ENCODE data around the gene SMARCC2.

The SMARCC2 gene

DNA sequence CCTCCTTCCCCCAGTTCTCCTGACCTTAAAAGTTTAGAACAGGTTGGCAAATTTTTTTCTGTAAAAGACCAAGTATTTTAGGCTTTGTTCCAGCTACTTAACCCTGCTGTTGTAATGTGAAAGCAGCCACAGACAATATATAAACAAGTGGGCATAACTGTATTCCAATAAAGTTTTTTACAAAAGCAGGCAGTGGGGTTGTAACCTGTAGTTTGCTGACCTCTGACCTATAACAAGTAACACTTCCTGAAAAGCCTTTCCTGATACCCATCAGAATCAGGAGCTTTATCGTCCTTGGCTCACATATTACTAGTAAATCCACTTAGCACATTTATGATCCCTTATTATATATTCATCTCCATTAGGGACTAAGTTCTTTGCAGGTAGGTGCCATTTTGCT, 13.1 kb upstream of the SMARCC2 start (continued):
- no peak for TF ChIP-seq ZNF155 (tag by site-specific recombination; IDR thresholded peaks at IDR 0.05)
- TF ChIP-seq ZNF626 (tag by site-specific recombination; IDR thresholded peaks at IDR 0.05) = no peak
- TF ChIP-seq ZNF184 (tag by site-specific recombination; IDR thresholded peaks at IDR 0.05) = no peak
- TF ChIP-seq ZNF707 (tag by site-specific recombination; IDR thresholded peaks at IDR 0.05) = no peak

DNA sequence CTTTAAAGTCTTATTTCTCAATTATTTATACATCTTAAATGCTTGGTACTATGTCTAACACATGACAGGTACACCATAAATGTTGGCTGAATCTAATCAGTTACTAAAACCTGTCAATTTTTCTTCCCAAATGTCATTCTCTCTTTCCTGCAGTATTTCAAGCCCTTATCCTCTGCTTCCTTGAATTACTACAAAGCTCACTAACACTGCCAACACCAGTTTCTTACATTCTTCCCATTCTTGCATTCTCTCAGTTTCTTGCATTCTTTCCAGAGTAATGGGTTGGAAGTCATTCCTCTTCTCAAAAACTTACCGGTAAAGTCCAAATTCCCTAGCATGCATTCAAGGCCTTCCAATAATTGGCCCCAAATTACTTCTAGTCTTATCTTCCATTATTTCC, 9.6 kb upstream of the SMARCC2 start:
- Histone ChIP-seq H3K4me3 (ENCODE audit: low read depth, low read length) (no peak overlapping the region), H3K4me1 (ENCODE audit: control insufficient read depth, insufficient read depth, low read length) (no peaks in the 10 kb centered on the region), H3K9me3 (ENCODE audit: control insufficient read depth, insufficient read depth, low read depth, low read length) (no peaks in the 10 kb centered on the region), H3K36me3 (ENCODE audit: control insufficient read depth in 2 of 2, insufficient read depth in 1 of 2, low read length in 2 of 2) (no peaks in the 10 kb centered on the region; a peak in 1 of 3 replicates), H3K27ac (ENCODE audit: extremely low read depth, low read depth, low read length) (no peak overlapping the region)
- no peak for TF ChIP-seq ZNF843 (tag by site-specific recombination; IDR thresholded peaks at IDR 0.05)
- no peak for TF ChIP-seq ZNF677 (tag by site-specific recombination; IDR thresholded peaks at IDR 0.05)
- no peak for TF ChIP-seq GFI1B (tag by site-specific recombination; IDR thresholded peaks at IDR 0.05)
- TF ChIP-seq, protein P1, sequence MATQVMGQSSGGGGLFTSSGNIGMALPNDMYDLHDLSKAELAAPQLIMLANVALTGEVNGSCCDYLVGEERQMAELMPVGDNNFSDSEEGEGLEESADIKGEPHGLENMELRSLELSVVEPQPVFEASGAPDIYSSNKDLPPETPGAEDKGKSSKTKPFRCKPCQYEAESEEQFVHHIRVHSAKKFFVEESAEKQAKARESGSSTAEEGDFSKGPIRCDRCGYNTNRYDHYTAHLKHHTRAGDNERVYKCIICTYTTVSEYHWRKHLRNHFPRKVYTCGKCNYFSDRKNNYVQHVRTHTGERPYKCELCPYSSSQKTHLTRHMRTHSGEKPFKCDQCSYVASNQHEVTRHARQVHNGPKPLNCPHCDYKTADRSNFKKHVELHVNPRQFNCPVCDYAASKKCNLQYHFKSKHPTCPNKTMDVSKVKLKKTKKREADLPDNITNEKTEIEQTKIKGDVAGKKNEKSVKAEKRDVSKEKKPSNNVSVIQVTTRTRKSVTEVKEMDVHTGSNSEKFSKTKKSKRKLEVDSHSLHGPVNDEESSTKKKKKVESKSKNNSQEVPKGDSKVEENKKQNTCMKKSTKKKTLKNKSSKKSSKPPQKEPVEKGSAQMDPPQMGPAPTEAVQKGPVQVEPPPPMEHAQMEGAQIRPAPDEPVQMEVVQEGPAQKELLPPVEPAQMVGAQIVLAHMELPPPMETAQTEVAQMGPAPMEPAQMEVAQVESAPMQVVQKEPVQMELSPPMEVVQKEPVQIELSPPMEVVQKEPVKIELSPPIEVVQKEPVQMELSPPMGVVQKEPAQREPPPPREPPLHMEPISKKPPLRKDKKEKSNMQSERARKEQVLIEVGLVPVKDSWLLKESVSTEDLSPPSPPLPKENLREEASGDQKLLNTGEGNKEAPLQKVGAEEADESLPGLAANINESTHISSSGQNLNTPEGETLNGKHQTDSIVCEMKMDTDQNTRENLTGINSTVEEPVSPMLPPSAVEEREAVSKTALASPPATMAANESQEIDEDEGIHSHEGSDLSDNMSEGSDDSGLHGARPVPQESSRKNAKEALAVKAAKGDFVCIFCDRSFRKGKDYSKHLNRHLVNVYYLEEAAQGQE (tag by site-specific recombination; IDR thresholded peaks at IDR 0.05) = no peak
- TF ChIP-seq, protein P2, sequence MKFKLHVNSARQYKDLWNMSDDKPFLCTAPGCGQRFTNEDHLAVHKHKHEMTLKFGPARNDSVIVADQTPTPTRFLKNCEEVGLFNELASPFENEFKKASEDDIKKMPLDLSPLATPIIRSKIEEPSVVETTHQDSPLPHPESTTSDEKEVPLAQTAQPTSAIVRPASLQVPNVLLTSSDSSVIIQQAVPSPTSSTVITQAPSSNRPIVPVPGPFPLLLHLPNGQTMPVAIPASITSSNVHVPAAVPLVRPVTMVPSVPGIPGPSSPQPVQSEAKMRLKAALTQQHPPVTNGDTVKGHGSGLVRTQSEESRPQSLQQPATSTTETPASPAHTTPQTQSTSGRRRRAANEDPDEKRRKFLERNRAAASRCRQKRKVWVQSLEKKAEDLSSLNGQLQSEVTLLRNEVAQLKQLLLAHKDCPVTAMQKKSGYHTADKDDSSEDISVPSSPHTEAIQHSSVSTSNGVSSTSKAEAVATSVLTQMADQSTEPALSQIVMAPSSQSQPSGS (tag by site-specific recombination; IDR thresholded peaks at IDR 0.05; ENCODE audit: low read depth) = no peak
- TF ChIP-seq TCF7L2 (IDR thresholded peaks at IDR 0.05; ENCODE audit: borderline replicate concordance, low read depth, low read length) = no peak
- TF ChIP-seq ZNF600 (tag by site-specific recombination; IDR thresholded peaks at IDR 0.05) = no peak
- TF ChIP-seq ZNF792 (tag by site-specific recombination; IDR thresholded peaks at IDR 0.05) = no peak
- TF ChIP-seq, protein P3, sequence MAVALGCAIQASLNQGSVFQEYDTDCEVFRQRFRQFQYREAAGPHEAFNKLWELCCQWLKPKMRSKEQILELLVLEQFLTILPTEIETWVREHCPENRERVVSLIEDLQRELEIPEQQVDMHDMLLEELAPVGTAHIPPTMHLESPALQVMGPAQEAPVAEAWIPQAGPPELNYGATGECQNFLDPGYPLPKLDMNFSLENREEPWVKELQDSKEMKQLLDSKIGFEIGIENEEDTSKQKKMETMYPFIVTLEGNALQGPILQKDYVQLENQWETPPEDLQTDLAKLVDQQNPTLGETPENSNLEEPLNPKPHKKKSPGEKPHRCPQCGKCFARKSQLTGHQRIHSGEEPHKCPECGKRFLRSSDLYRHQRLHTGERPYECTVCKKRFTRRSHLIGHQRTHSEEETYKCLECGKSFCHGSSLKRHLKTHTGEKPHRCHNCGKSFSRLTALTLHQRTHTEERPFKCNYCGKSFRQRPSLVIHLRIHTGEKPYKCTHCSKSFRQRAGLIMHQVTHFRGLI (tag by site-specific recombination; IDR thresholded peaks at IDR 0.05) = no peak
- no peak for TF ChIP-seq RBAK (tag by site-specific recombination; IDR thresholded peaks at IDR 0.05)
- TF ChIP-seq, protein P4, sequence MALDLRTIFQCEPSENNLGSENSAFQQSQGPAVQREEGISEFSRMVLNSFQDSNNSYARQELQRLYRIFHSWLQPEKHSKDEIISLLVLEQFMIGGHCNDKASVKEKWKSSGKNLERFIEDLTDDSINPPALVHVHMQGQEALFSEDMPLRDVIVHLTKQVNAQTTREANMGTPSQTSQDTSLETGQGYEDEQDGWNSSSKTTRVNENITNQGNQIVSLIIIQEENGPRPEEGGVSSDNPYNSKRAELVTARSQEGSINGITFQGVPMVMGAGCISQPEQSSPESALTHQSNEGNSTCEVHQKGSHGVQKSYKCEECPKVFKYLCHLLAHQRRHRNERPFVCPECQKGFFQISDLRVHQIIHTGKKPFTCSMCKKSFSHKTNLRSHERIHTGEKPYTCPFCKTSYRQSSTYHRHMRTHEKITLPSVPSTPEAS (tag by site-specific recombination; IDR thresholded peaks at IDR 0.05) = no peak
- no peak for TF ChIP-seq ZNF112 (tag by site-specific recombination; IDR thresholded peaks at IDR 0.05)
- CTCF ChIA-PET = interaction anchor here (0.7 to 3.0 kb wide), 2 partner anchors 10 to 14 kb away, joined by 3 to 14 read pairs; partner anchors contain the start of gene SMARCC2
- POLR2A ChIA-PET = interaction anchor here (0.6 to 2.4 kb wide), 2 partner anchors 10 to 23 kb away, joined by 4 to 17 read pairs; partner anchors contain the start of gene RNF41

All from HEK293 (cell line).